Measurements from ENCODE around the gene DSC2.
A peak's percentile ranks its signal among the peaks of the same experiment; 100 is the strongest.
"Not testable (repeated sequence)": the region's sequence is repeated elsewhere in the genome, so short reads cannot be mapped to it uniquely, and the experiment has no call there.

DSC2 gene

GRCh38 chr18:31102025-31102684 lies at the start of gene DSC2:
TSS of gene DSC2 (minus strand) at chr18:31102421. CDS start at chr18:31101971, 450 bp downstream.
- DNase-seq = no peak

- no peak for DNase-seq
Measured at GRCh38 chr18:31149351-31149750, 47.1 kb upstream of the DSC2 start.

- no peak for DNase-seq
Measured at GRCh38 chr18:31148600-31148999, 46.4 kb upstream of the DSC2 start.

GRCh38 chr18:31146809-31147208 lies 44.6 kb upstream of the DSC2 start:
- peak; percentile 10 for DNase-seq

- no peak for DNase-seq
Measured at GRCh38 chr18:31143025-31143424, 40.8 kb upstream of the DSC2 start.

GRCh38 chr18:31138709-31139108 lies 36.5 kb upstream of the DSC2 start:
- DNase-seq = no peak

- no peak for DNase-seq
Measured at GRCh38 chr18:31134988-31135529, 32.8 kb upstream of the DSC2 start.

- no peak for DNase-seq
Measured at GRCh38 chr18:31129398-31130115, 27.3 kb upstream of the DSC2 start.

GRCh38 chr18:31125878-31126277 lies 23.7 kb upstream of the DSC2 start:
- DNase-seq = no peak

GRCh38 chr18:31123125-31123524 lies 20.9 kb upstream of the DSC2 start:
- DNase-seq = not testable (repeated sequence)

GRCh38 chr18:31120594-31120993 lies 18.4 kb upstream of the DSC2 start:
- DNase-seq = no peak

GRCh38 chr18:31116853-31117595 lies 14.8 kb upstream of the DSC2 start:
- DNase-seq = no peak

GRCh38 chr18:31112804-31113203 lies 10.6 kb upstream of the DSC2 start:
- no peak for DNase-seq

GRCh38 chr18:31105733-31106132 lies 3.5 kb upstream of the DSC2 start:
- DNase-seq = no peak

- no peak for DNase-seq
Measured at GRCh38 chr18:31104444-31104843, 2.2 kb upstream of the DSC2 start.

GRCh38 chr18:31103423-31103822 lies 1.2 kb upstream of the DSC2 start:
- DNase-seq = no peak

GRCh38 chr18:31102941-31103340 lies 720 bp upstream of the DSC2 start:
- no peak for DNase-seq

GRCh38 chr18:31101183-31102024 lies 817 bp downstream of the DSC2 start:
- DNase-seq = peak; percentile 34

GRCh38 chr18:31100436-31101182 lies 1.6 kb downstream of the DSC2 start:
- DNase-seq = no peak

GRCh38 chr18:31099450-31100230 lies 2.6 kb downstream of the DSC2 start:
- no peak for DNase-seq

- DNase-seq = no peak
Measured at GRCh38 chr18:31098878-31099277, 3.3 kb downstream of the DSC2 start.
